Hindlimb muscle (tissue), 1 donor: Measurements from ENCODE around the gene EPO. TPM values are rescaled to one million over a fixed set of nuclear protein-coding genes. Genes with fewer than 3 reads are reported as not detected.
A peak's percentile ranks its signal among the peaks of the same experiment; 100 is the strongest.

Experiments
- DNase-seq: peaks from one replicate; pipeline ENCODE4 v3.0.0-alpha.2; 2013
- polyA plus RNA-seq: library from polyadenylated mRNA; unstranded; fragments of 120-200 nt; gene quantifications from one replicate; pipeline ENCODE4 v1.2.1, GENCODE V29; 2013; ENCODE audit not compliant: insufficient read length

EPO gene
- not detected for polyA plus RNA-seq

GRCh38 chr7:100720279-100720670, at the start of gene EPO:
Gene EPO (plus strand): TSS chr7:100720468. CDS start chr7:100720981, 513 bp downstream.
- no peak for DNase-seq

GRCh38 chr7:100671353-100672327, 48.6 kb upstream of the EPO start:
- no peak for DNase-seq

GRCh38 chr7:100673302-100673941, 46.8 kb upstream of the EPO start, which contains the start of gene GNB2:
Gene GNB2 (plus strand): TSS chr7:100673740. CDS start chr7:100676266, 2,526 bp downstream.
- DNase-seq = peak; percentile 98

- no peak for DNase-seq
These were observed 46.3 kb upstream of the EPO start for GRCh38 chr7:100673942-100674410.

GRCh38 chr7:100674411-100675104, 45.7 kb upstream of the EPO start:
- DNase-seq = no peak

GRCh38 chr7:100675105-100675451, 45.2 kb upstream of the EPO start:
- no peak for DNase-seq

- DNase-seq = peak; percentile 72
These were observed 44.5 kb upstream of the EPO start for GRCh38 chr7:100675581-100676350.

GRCh38 chr7:100676501-100677306, 43.6 kb upstream of the EPO start:
- no peak for DNase-seq

- no peak for DNase-seq
These were observed 42.7 kb upstream of the EPO start for GRCh38 chr7:100677308-100678267.

GRCh38 chr7:100678291-100678984, 41.8 kb upstream of the EPO start:
- DNase-seq = no peak

GRCh38 chr7:100679129-100679926, 40.9 kb upstream of the EPO start:
- no peak for DNase-seq

GRCh38 chr7:100679927-100680575, 40.2 kb upstream of the EPO start:
- DNase-seq = no peak

GRCh38 chr7:100680576-100681271, 39.5 kb upstream of the EPO start:
- DNase-seq = no peak

GRCh38 chr7:100681491-100682227, 38.6 kb upstream of the EPO start:
- DNase-seq = no peak

GRCh38 chr7:100682228-100682741, 38.0 kb upstream of the EPO start:
- DNase-seq = no peak

- no peak for DNase-seq
These were observed 37.1 kb upstream of the EPO start for GRCh38 chr7:100682991-100683658.
